Large intestine (tissue), 12 donors: ENCODE results near the gene ABI3. TPM values are rescaled to one million over a fixed set of nuclear protein-coding genes. Genes with fewer than 3 reads are reported as not detected.
A peak's percentile ranks its signal among the peaks of the same experiment; 100 is the strongest.
"Not testable (repeated sequence)": the region's sequence is repeated elsewhere in the genome, so short reads cannot be mapped to it uniquely, and the experiment has no call there.

Source experiments
- DNase-seq, 2 donors: peaks; one replicate each; pipeline versions ENCODE4 v3.0.0 to v3.0.0-alpha.2; 2013
- H3K27ac ChIP-seq: one replicate; pipeline ENCODE4 v1.5.1; 2013; ENCODE audit warnings: low read length
- H3K27me3 ChIP-seq: 2 replicates; pipeline ENCODE4 v1.6.1; 2013; ENCODE audit warnings: low read length; ENCODE audit not compliant: control insufficient read depth, insufficient read depth
- H3K36me3 ChIP-seq: 2 replicates; pipeline ENCODE4 v1.6.1; 2013; ENCODE audit warnings: low read length; ENCODE audit not compliant: control insufficient read depth, insufficient read depth
- H3K4me1 ChIP-seq: one replicate; pipeline ENCODE4 v1.6.1; 2013; ENCODE audit warnings: low read length; ENCODE audit not compliant: control insufficient read depth, insufficient read depth
- H3K4me3 ChIP-seq: one replicate; pipeline ENCODE4 v1.5.1; 2013; ENCODE audit warnings: low read length
- H3K9me3 ChIP-seq: one replicate; pipeline ENCODE4 v1.6.1; 2013; ENCODE audit warnings: mild to moderate bottlenecking, low read depth, low read length, moderate library complexity; ENCODE audit not compliant: control insufficient read depth
- WGBS: methylation state at CpG from one replicate; pipeline ENCODE4 v1.1.5; 2013; ENCODE audit warnings: low lambda C conversion rate; ENCODE audit not compliant: insufficient coverage; 5-methylcytosine and 5-hydroxymethylcytosine counted together
- long read RNA-seq, 11 donors: transcript quantifications; one replicate each; lab custom pipeline, GENCODE V29; 2026
- polyA plus RNA-seq: library from polyadenylated mRNA; unstranded; fragments of 120-200 nt; gene quantifications from one replicate; pipeline ENCODE4 v1.2.1, GENCODE V29; 2013

The ABI3 gene, protein sequence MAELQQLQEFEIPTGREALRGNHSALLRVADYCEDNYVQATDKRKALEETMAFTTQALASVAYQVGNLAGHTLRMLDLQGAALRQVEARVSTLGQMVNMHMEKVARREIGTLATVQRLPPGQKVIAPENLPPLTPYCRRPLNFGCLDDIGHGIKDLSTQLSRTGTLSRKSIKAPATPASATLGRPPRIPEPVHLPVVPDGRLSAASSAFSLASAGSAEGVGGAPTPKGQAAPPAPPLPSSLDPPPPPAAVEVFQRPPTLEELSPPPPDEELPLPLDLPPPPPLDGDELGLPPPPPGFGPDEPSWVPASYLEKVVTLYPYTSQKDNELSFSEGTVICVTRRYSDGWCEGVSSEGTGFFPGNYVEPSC
- polyA plus RNA-seq = 9.3 TPM
- long read RNA-seq, donor 1 = 0 reads
- long read RNA-seq, donor 2, transcript ABI3-201 (8 exons, 2,109 nt) = major isoform, 6 of 6 reads
- long read RNA-seq, donor 2, partial matches to known transcripts = 0 of 6 reads
- long read RNA-seq, donor 2, other reads (novel, unspliced or antisense) = 0 of 6 reads
- long read RNA-seq, donor 3 = 0 reads
- long read RNA-seq, donor 4 = 0 reads
- long read RNA-seq, donor 5, partial matches to known transcripts = 0 of 4 reads
- long read RNA-seq, donor 5, other reads (novel, unspliced or antisense) = 0 of 4 reads
- long read RNA-seq, donor 6, transcript ABI3-201 (8 exons, 2,109 nt) = major isoform, 6 of 13 reads
- long read RNA-seq, donor 6, partial matches to known transcripts = 7 of 13 reads
- long read RNA-seq, donor 6, other reads (novel, unspliced or antisense) = 0 of 13 reads
- long read RNA-seq, donor 7, partial matches to known transcripts = 0 of 1 reads
- long read RNA-seq, donor 7, other reads (novel, unspliced or antisense) = 0 of 1 reads
- long read RNA-seq, donor 8, partial matches to known transcripts = 0 of 4 reads
- long read RNA-seq, donor 8, other reads (novel, unspliced or antisense) = 0 of 4 reads
- long read RNA-seq, donor 9, partial matches to known transcripts = 0 of 2 reads
- long read RNA-seq, donor 9, other reads (novel, unspliced or antisense) = 0 of 2 reads
- long read RNA-seq, donor 10, partial matches to known transcripts = 0 of 4 reads
- long read RNA-seq, donor 10, other reads (novel, unspliced or antisense) = 0 of 4 reads
- long read RNA-seq, donor 11 = 0 reads

- Histone ChIP-seq H3K4me3 (peak within 1 kb of the TSS; percentile 39), H3K9me3 (no peaks in the 10 kb centered on the region), H3K27ac (no peak within 1 kb of the TSS), H3K4me1 (no peaks in the 10 kb centered on the region), H3K36me3 (no peaks in the 10 kb centered on the region), H3K27me3 (peaks cover 5% of the 10 kb centered on the region)
- DNase-seq = peak in 1 of 2 donors; percentile 44
- WGBS = no CpG with 5 or more reads among the region's 22 CpGs
Measured at GRCh38 chr17:49210158-49211029, at the start of gene ABI3, which contains the start of gene GNGT2. ABI3 (plus strand) TSS chr17:49210707; CDS start chr17:49210725, 18 bp downstream. GNGT2 (minus strand) TSS chr17:49210574; CDS start chr17:49207422, 3,152 bp downstream.

DNA sequence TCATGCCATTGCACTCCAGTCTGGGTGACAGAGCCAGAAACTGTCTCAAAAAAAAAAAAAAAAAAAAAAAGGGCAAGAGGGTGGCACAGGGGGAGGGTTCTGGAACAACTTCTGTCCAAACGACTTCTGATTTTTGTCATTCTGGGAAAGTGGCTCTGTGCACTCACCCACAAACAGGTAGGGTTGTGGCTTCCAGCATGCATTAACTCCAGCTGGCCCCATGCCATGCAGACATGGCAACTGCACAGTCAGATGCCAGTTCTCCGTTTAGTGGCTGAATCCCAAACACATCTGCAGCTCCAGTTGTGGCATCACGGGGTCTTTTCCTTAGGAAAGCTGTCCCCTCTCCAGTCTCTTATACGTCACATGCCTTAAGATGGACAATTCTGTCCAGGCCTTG, 47.6 kb upstream of the ABI3 start:
- Histone ChIP-seq H3K27me3 (peaks cover 3% of the 10 kb centered on the region), H3K9me3 (no peaks in the 10 kb centered on the region), H3K4me1 (no peaks in the 10 kb centered on the region), H3K4me3 (no peak overlapping the region), H3K36me3 (no peaks in the 10 kb centered on the region), H3K27ac (no peak overlapping the region)
- no peak for DNase-seq
- WGBS = no CpG with 5 or more reads among the region's 4 CpGs

DNA sequence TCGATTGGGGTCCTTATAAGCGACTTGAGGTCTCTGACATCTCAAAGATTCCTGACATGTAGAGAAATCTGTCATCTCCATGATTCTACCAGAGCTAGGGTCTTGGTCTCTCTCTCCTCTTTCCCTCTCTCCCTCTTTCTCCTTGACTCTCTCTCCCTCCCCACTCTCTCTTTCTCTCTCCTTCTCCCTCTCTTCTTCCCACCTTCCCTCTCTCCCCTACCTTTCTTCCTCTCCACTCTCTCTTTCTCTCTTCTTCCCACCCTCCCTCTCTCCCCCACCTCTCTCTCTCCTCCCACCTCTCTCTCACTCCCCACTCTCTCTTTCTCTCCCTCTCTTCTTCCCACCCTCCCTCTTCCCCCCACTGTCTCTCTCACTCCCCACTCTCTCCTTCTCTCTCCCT, 45.4 kb upstream of the ABI3 start:
- Histone ChIP-seq H3K27me3 (peaks cover 9% of the 10 kb centered on the region), H3K4me1 (no peaks in the 10 kb centered on the region), H3K9me3 (no peaks in the 10 kb centered on the region), H3K27ac (no peak overlapping the region), H3K4me3 (no peak overlapping the region), H3K36me3 (no peaks in the 10 kb centered on the region)
- DNase-seq = no peak
- WGBS = no CpG with 5 or more reads among the region's 2 CpGs

DNA sequence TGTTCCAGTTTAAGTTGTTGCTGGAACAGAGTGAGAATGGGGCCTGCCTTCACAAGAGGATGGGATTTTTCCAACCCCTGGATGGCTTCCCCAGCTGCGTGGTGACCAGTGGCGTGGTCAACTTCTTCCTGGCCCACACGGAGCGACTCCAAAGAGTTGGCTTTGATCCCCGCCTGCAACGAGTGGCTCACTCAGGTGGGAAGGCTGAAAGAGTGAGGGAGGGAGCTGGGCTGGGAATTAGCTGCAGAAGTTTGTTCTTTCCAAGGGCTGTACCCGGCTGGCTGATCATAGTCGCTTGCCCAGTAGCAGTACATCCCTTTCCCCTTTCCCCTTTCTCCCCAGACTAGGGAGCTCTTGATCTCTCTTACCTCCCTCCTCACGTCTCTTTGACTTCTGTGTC, 41.8 kb upstream of the ABI3 start:
- H3K36me3 ChIP-seq = no peaks in the 10 kb centered on the region
- H3K27me3 ChIP-seq = peaks cover 5% of the 10 kb centered on the region
- H3K4me3 ChIP-seq = no peak overlapping the region
- no peak for DNase-seq
- H3K4me1 ChIP-seq = no peaks in the 10 kb centered on the region
- H3K9me3 ChIP-seq = no peaks in the 10 kb centered on the region
- no peak overlapping the region for H3K27ac ChIP-seq
- WGBS = 57% methylated on average over 1 of the region's 9 CpGs

GRCh38 chr17:49170216-49170615, 40.3 kb upstream of the ABI3 start:
- no peak overlapping the region for H3K27ac ChIP-seq
- H3K4me3 ChIP-seq = no peak overlapping the region
- no peak for DNase-seq
- peaks cover 5% of the 10 kb centered on the region for H3K27me3 ChIP-seq
- no peaks in the 10 kb centered on the region for H3K36me3 ChIP-seq
- H3K4me1 ChIP-seq = no peaks in the 10 kb centered on the region
- no CpG with 5 or more reads among the region's 2 CpGs for WGBS
- no peaks in the 10 kb centered on the region for H3K9me3 ChIP-seq

DNA sequence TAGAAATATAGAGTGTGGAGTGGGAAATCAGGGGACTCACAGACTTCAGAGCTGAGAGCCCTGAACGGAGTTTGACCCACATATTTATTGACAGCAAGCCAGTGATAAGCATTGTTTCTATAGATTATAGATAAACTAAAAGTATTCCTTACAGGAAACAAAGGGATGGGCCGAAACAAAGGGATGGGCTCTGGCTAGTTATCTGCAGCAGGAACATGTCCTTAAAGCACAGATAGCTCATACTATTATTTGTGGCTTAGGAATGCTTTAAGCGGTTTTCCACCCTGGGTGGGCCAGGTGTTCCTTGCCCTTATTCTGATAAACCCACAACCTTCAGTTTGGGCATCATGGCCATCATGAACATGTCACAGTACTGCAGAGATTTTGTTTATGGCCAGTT, 39.8 kb upstream of the ABI3 start:
- not testable (repeated sequence) for H3K27me3 ChIP-seq, H3K4me1 ChIP-seq, DNase-seq, H3K9me3 ChIP-seq, H3K27ac ChIP-seq, H3K4me3 ChIP-seq, H3K36me3 ChIP-seq
- WGBS = no CpG with 5 or more reads among the region's 3 CpGs

DNA sequence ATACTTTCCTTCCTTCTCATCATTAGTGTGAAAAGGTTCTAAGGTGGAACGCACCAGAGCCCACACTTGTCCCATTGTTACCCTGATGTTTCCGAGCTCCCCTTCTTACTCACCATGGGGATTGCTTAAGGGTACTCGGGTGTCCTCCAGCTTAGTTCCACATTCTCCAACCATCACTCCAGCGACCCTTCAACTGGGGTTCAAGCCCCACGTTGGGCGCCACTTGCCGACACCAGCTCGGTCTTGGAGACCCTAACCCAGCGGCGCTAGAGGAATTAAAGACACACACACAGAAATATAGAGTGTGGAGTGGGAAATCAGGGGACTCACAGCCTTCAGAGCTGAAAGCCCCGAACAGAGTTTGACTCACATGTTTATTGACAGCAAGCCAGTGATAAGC, 34.5 kb upstream of the ABI3 start:
- DNase-seq, H3K4me1 ChIP-seq, H3K36me3 ChIP-seq, H3K27me3 ChIP-seq, H3K4me3 ChIP-seq, H3K27ac ChIP-seq, H3K9me3 ChIP-seq: not testable (repeated sequence)
- 40% methylated on average over 1 of the region's 11 CpGs for WGBS

DNA sequence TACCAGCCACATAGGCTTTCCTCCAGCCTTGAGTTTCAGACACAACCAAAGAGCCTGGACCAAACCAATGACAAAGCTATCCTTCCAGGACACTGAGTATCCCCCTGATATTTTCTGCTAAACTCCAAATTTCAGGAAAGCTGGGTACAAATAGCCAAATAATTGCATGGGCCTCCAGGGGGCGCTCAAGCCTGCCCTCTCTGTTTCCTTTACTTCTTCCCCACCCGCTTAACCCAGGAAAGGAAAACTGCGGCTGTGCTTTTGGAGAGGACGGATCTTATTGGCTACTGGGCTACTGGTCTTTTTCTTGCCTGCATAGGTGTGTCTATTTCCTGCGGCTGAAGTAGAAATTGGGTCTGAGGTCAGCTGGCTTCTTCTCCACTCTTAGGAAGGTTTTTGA, 30.2 kb upstream of the ABI3 start:
- Histone ChIP-seq H3K27ac (no peak overlapping the region), H3K27me3 (no peaks in the 10 kb centered on the region), H3K9me3 (peaks cover 15% of the 10 kb centered on the region), H3K4me1 (no peaks in the 10 kb centered on the region), H3K4me3 (no peak overlapping the region), H3K36me3 (no peaks in the 10 kb centered on the region)
- no CpG with 5 or more reads among the region's 5 CpGs for WGBS
- DNase-seq = peak in 1 of 2 donors; percentile 30

DNA sequence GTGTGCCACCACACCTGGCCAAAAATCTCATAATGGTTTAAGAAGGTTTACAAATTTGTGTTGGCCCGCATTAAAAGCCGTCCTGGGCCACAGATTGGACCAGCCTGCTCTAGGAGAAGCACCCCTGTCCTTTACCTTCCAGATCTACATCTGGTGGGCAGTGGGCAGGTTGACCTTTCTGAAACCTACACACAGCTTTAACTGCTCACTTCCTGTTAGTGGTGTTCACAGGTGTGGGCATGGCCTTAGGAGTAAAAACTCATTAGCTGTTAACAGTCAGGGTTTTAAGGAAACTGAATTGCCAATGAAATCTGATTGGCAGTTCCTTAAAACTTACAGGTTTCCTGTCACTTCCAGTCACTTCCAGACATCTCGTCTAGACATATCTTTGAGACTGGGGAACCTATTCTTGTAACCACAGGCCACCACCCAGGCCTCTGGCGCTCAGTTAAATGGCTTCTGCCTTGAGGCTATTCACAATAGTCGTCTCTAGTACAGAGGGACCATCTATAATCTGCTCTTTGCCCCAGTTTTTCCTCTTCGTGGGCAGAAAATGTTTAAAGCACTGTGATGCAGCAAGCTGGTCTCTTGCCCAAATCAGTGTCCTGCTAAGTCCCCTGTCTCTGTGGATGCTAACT, 29.4 kb upstream of the ABI3 start:
- no peaks in the 10 kb centered on the region for H3K4me1 ChIP-seq
- H3K36me3 ChIP-seq = no peaks in the 10 kb centered on the region
- H3K27ac ChIP-seq = no peak overlapping the region
- peaks cover 12% of the 10 kb centered on the region for H3K9me3 ChIP-seq
- no peak overlapping the region for H3K4me3 ChIP-seq
- no peak for DNase-seq
- no peaks in the 10 kb centered on the region for H3K27me3 ChIP-seq
- WGBS = 100% methylated on average over 1 of the region's 6 CpGs
